SKM-1 (cell line): Measurements from ENCODE around the gene CD244.
"Not testable (repeated sequence)": the region's sequence is repeated elsewhere in the genome, so short reads cannot be mapped to it uniquely, and the experiment has no call there.

Experiments
- DNase-seq: peaks from one replicate; lab custom pipeline; 2025; ENCODE audit not compliant: unreplicated experiment; lab: John Stamatoyannopoulos, UW

The CD244 gene

DNA sequence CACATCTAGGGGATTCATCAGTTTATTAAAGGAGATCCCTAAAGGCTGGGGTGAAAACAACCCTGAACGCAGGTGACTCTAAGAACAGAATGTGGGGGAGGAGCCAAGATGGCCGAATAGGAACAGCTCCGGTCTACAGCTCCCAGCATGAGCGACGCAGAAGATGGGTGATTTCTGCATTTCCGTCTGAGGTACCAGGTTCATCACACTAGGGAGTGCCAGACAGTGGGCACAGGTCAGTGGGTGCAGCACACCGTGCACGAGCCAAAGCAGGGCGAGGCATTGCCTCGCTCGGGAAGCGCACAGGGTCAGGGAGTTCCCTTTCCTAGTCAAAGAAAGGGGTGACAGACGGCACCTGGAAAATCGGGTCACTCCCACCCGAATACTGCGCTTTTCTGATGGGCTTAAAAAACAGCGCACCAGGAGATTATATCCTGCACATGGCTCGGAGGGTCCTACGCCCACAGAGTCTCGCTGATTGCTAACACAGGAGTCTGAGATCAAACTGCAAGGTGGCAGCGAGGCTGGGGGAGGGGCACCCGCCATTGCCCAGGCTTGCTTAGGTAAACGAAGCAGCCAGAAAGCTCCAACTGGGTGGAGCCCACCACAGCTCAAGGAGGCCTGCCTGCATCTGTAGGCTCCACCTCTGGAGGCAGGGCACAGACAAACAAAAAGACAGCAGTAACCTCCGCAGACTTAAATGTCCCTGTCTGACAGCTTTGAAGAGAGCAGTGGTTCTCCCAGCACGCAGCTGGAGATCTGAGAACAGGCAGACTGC, 79.5 kb downstream of the CD244 start:
- not testable (repeated sequence) for DNase-seq

DNA sequence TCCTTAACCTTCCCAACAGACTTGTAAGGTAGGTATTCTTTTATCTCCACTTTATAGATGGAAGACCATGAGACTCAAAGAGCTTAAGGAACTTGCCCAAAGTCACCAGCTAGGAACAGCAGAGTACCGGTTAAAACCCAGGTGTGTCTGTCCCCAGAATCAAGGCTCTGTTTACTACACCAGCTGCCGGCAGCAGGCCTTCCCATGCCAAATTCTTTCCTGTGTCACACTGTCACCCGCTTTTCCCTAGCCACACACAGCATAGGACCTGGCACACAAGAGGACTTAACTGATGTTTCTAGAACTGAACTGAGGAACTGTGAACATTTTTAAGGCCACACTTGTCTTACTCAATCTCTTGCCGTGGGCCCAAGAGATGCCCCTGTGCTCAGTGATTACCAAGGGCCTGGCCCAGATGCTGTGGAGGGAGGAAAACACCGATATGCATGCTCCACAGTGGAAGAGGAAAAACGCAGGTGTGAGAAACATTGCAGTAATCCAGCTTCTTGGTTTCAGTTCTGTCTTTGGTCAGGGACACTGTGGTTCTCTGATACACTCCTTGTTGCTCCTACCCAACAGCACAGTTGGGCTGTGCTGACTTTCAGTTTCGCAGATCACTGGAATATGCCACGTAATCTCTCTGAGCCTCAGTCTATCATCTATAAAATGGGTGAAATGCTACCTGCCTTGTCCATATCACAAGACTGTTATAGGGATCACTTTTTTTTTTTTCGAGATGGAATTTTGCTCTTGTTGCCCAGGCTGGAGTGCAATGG, 80.6 kb downstream of the CD244 start:
- DNase-seq: no peak

DNA sequence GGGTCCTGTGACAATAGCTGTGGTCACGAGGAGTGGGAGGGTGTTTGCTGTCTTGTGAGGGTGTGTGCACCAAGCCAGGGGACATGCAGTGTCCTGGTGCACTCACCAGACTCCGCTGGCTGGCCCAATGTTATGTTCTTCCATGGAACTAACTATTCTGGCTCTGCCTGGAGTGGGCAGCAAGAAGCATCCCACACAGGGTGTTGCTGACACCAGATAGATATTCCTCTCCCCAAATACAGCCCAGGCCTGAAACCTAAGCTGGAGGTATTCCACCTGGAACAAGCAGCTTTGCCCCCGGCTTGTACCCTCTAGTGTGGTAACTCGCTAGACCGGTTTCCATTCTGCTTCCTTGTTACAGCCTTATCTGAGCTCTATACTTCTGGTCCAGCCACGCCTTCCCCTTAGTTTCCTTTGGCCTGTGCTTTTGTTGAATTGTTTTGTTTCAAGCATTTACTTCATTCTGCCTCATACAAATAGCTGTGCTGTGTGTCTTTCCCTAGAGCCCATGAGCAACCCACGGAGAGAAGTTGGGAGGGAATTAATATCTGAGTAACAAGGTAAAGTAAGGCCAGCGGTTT, 81.4 kb downstream of the CD244 start:
- no peak for DNase-seq

DNA sequence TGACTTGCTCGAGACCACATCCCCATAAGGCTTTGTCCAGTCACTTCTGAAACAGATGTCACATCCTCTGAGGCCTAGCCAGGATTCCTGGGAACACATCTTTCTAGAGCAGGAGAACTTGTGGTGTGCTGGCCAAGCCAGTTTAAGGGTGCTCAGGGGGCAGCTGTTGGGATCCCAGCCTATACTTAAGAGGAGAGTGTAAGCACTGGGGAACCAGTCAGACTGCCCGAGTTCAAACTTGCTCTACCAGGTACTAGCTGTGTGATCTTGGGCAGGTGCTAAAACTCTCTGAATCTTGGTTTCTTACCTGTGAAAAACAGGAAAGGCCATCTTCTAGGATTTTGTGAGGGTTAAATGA, 82.3 kb downstream of the CD244 start:
- DNase-seq: no peak
